Calu3 (cell line): ENCODE measurements around the gene KREMEN2. TPM values are rescaled to one million over a fixed set of nuclear protein-coding genes. Genes with fewer than 3 reads are reported as not detected.

Experiments
- BruUV-seq: library from RNA; stranded (reverse); fragments of 400-500 nt; replicated peaks from 2 replicates; lab custom pipeline; 2021; lab: Mats Ljungman, UMichigan
- CTCF ChIA-PET: fragments of 300-600 bp; sonication (Branson Sonifier 250); formaldehyde crosslinking; loops from one replicate; lab custom pipeline; 2022; ENCODE audit warnings: antibody characterized with exemption; lab: Charles Lee
- DNase-seq: peaks from one replicate; pipeline ENCODE4 v3.0.0; 2022
- H3K27ac Mint-ChIP-seq: one replicate; pipeline ENCODE4 v1.8.0; 2022; ENCODE audit warnings: mixed read lengths; ENCODE audit not compliant: unreplicated experiment
- H3K27me3 Mint-ChIP-seq: one replicate; pipeline ENCODE4 v1.8.0; 2022; ENCODE audit warnings: mixed read lengths; ENCODE audit not compliant: unreplicated experiment
- H3K36me3 Mint-ChIP-seq: one replicate; pipeline ENCODE4 v1.8.0; 2022; ENCODE audit warnings: mild to moderate bottlenecking, moderate library complexity, mixed read lengths; ENCODE audit not compliant: insufficient read depth, unreplicated experiment
- H3K4me1 Mint-ChIP-seq: one replicate; pipeline ENCODE4 v1.8.0; 2022; ENCODE audit warnings: mild to moderate bottlenecking, low read depth, mixed read lengths; ENCODE audit not compliant: unreplicated experiment
- H3K4me3 Mint-ChIP-seq: one replicate; pipeline ENCODE4 v1.8.0; 2022; ENCODE audit warnings: mild to moderate bottlenecking, low read depth, moderate library complexity, mixed read lengths; ENCODE audit not compliant: unreplicated experiment
- H3K9me3 Mint-ChIP-seq: one replicate; pipeline ENCODE4 v1.8.0; 2022; ENCODE audit warnings: low read depth, mixed read lengths; ENCODE audit not compliant: unreplicated experiment
- intact Hi-C: fragments of 100-400 bp; cut with micrococcal nuclease; formaldehyde crosslinking; loops from one replicate; pipeline ENCODE4 v1.10.0; 2022; ENCODE audit not compliant: unreplicated experiment
- total RNA-seq: library from RNA; stranded (reverse); gene quantifications from 2 replicates; pipeline ENCODE4 v1.2.3, GENCODE V29; 2022
- TF ChIP-seq, protein P1 (sequence below): fragments of 200-600 bp; IDR thresholded peaks from one replicate; pipeline ENCODE4 v1.8.0; 2022; ENCODE audit warnings: antibody characterized with exemption; ENCODE audit not compliant: unreplicated experiment

KREMEN2 gene
- total RNA-seq, 1 experiment from 2014 or later, result not detected

DNA sequence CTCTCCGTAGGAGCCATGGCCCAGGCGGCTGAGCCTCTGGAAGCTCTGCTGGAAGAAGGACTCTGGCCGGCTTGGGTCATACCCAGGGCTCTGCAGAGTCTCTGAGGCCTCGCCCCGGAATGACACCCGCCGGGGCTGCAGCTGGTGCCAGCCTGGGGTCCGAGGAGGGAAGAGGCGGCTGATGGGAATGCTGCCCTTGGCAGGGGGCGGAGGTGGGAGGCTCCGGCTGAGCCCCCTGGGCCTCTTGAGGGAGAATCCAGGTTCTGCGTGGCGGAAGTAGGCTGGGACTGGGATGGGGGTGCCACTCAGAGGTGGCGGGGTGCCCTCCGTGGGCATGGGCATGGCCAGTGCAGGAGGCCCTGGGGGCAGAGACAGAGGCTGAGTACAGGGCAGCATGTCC lies 12.6 kb downstream of the KREMEN2 start:
- Mint-ChIP-seq H3K27ac (no peak overlapping the region), H3K4me1 (peaks cover 36% of the 10 kb centered on the region), H3K9me3 (no peaks in the 10 kb centered on the region), H3K4me3 (no peak overlapping the region), H3K36me3 (peaks cover 54% of the 10 kb centered on the region), H3K27me3 (no peaks in the 10 kb centered on the region)
- CTCF ChIA-PET, result no interaction called here
- intact Hi-C loops, result no loop called here
- TF ChIP-seq, protein P1, sequence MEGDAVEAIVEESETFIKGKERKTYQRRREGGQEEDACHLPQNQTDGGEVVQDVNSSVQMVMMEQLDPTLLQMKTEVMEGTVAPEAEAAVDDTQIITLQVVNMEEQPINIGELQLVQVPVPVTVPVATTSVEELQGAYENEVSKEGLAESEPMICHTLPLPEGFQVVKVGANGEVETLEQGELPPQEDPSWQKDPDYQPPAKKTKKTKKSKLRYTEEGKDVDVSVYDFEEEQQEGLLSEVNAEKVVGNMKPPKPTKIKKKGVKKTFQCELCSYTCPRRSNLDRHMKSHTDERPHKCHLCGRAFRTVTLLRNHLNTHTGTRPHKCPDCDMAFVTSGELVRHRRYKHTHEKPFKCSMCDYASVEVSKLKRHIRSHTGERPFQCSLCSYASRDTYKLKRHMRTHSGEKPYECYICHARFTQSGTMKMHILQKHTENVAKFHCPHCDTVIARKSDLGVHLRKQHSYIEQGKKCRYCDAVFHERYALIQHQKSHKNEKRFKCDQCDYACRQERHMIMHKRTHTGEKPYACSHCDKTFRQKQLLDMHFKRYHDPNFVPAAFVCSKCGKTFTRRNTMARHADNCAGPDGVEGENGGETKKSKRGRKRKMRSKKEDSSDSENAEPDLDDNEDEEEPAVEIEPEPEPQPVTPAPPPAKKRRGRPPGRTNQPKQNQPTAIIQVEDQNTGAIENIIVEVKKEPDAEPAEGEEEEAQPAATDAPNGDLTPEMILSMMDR, result no peak
- no TSS peak for BruUV-seq
- no peak for DNase-seq

DNA sequence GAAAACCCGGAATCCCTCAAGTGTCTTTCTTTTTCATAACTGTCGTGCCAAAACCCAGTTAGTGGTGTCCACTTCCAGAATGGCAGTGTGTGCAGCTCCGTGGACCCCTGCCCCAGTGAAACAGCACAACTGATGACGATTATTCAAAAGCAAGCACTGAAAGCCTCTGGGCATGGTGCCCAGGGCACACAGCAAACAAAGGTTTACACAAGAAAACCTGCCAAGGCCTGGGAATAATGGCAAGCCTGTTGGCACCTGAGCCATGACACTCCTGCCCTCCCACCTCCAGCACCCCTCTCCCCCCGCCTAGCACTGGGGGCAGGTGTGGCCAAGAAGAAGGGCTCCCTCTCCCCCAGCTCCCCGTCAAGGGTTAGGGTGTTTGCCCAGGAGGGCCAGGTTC lies 13.4 kb downstream of the KREMEN2 start:
- H3K9me3 Mint-ChIP-seq, result no peaks in the 10 kb centered on the region
- H3K27me3 Mint-ChIP-seq, result no peaks in the 10 kb centered on the region
- CTCF ChIA-PET, result interaction anchor here (0.6 to 1.6 kb wide), 3 partner anchors 7 to 1561 kb away, joined by 3 to 5 read pairs (median 3); partner anchors contain the start of gene CDIP1
- TF ChIP-seq, protein P1, result no peak
- intact Hi-C loops, result no loop called here
- peaks cover 53% of the 10 kb centered on the region for H3K36me3 Mint-ChIP-seq
- H3K4me1 Mint-ChIP-seq, result peaks cover 36% of the 10 kb centered on the region
- H3K27ac Mint-ChIP-seq, result no peak overlapping the region
- no TSS peak for BruUV-seq
- peak; percentile 35 for DNase-seq
- peak overlapping the region; percentile 19 for H3K4me3 Mint-ChIP-seq

DNA sequence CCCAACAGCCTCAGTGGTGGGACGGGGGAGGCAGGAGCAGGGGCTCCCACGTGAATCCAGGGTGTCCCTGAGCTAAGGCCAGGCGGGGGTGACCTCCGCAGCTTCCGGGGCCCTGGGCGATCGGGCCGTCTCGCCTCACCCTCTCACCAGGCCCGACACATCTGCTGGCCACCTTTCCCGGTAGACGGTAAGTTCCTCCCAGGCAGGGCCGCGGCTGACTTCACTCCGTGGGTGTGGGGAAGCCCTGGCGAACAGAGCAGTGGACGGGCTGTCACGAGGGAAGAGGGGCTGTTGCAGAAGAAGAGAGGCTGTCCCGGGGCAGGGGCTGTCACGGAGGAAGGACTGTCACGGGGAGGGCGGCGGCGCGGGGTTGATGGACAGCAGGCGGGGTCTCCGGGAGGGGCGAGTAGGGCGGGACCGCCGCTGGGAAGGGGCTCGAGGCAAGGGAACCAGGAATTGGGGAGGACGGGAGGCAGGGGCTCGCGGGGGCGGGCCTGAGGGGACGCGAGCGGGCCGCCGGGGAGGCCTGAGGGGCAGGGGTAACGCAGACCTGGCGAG lies 15.7 kb downstream of the KREMEN2 start:
- intact Hi-C loops, result no loop called here
- H3K9me3 Mint-ChIP-seq, result no peaks in the 10 kb centered on the region
- peaks cover 45% of the 10 kb centered on the region for H3K36me3 Mint-ChIP-seq
- TF ChIP-seq, protein P1, result no peak
- no peaks in the 10 kb centered on the region for H3K27me3 Mint-ChIP-seq
- CTCF ChIA-PET, result interaction anchor here (0.6 to 1.9 kb wide), 3 partner anchors 10 to 32 kb away, joined by 4 to 8 read pairs (median 5); no protein-coding TSS in a partner anchor
- peaks cover 40% of the 10 kb centered on the region for H3K4me1 Mint-ChIP-seq
- DNase-seq, result peak; percentile 48
- H3K27ac Mint-ChIP-seq, result peak overlapping the region; percentile 82
- H3K4me3 Mint-ChIP-seq, result peak overlapping the region; percentile 88
- BruUV-seq, result TSS peak; percentile 60

DNA sequence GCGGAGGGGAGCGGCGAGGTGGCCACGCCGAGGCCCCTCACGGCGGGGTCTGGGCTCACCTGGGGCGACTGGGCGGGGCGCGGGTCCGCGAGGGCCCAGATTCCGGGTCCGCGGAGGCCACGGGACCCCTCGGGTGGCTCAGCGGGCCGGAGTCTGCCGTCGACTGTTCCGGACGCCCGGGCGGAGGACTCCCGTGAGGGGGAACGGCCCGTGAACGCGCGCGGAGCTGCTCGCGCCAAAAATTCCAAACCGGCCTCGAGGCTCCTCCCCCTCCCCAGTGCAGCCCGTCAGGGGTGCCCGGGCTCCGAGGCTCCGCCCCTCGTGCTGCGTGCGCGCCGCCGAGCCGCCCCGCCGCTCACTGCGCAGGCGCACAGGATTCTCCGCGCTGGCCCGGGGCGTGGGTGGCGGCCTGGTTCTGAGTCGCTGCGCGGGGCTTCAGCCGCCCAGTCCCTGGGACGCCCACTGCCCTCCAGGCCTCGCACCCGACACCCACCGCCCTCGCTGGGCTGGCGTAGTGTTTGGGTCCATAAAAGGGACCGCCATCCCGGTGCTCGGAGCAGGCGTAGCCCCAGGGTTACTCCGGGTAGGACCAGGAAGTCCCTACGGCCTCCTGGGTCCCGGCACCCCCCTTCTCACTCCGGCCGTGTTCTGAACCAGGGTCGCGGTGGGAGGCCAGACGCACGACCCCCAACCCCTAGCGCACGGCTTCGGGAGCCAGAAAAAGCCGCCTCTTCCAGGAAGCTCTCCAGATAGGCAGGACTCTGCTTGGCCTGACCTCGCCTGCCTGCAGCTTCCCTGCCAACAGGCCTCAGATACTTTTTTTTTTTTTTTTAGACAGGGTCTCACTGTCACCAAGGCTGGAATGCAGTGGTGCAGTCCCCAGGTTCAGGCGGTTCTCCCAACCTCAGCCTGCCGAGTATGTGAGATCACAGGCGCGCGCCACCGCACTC lies 16.4 kb downstream of the KREMEN2 start, which contains the start of gene PKMYT1:
PKMYT1 (minus strand) TSS at position 220 of the 950 bp plus-strand sequence. CDS start 789 bp downstream, outside the sequence.
- peak within 1 kb of the TSS; percentile 82 for H3K27ac Mint-ChIP-seq
- intact Hi-C loops, result no loop called here
- peaks cover 40% of the 10 kb centered on the region for H3K4me1 Mint-ChIP-seq
- H3K36me3 Mint-ChIP-seq, result peaks cover 45% of the 10 kb centered on the region
- peak; percentile 98 for DNase-seq
- no peaks in the 10 kb centered on the region for H3K27me3 Mint-ChIP-seq
- H3K4me3 Mint-ChIP-seq, result peak within 1 kb of the TSS; percentile 88
- H3K9me3 Mint-ChIP-seq, result no peaks in the 10 kb centered on the region
- CTCF ChIA-PET, result interaction anchor here (1.3 to 1.9 kb wide), 2 partner anchors 10 to 18 kb away, joined by 4 to 8 read pairs; no protein-coding TSS in a partner anchor
- TF ChIP-seq, protein P1, result no peak
- TSS peak; percentile 89 for BruUV-seq
